GM13977 (cell line): ENCODE results near the gene CENPP.

Source experiments
- DNase-seq: peaks from one replicate; pipeline ENCODE4 v3.0.0; 2012; ENCODE audit warnings: low spot score
- in situ Hi-C: fragments of 300-500 bp; cut with MboI; formaldehyde crosslinking; loops from one replicate; pipeline ENCODE4 v1.12.0; 2022; ENCODE audit warnings: low sequenced_read_pairs, low pct_unique_long_range_greater_than_20kb, mixed read lengths, inconsistent platforms; ENCODE audit not compliant: unreplicated experiment
- TF ChIP-seq, protein P1 (sequence below): IDR thresholded peaks from 2 replicates; pipeline ENCODE4 v1.5.1; 2012; ENCODE audit warnings: mild to moderate bottlenecking, control low read depth; ENCODE audit not compliant: insufficient read depth; ENCODE audit errors: extremely low read depth, missing control alignments

Gene CENPP

DNA sequence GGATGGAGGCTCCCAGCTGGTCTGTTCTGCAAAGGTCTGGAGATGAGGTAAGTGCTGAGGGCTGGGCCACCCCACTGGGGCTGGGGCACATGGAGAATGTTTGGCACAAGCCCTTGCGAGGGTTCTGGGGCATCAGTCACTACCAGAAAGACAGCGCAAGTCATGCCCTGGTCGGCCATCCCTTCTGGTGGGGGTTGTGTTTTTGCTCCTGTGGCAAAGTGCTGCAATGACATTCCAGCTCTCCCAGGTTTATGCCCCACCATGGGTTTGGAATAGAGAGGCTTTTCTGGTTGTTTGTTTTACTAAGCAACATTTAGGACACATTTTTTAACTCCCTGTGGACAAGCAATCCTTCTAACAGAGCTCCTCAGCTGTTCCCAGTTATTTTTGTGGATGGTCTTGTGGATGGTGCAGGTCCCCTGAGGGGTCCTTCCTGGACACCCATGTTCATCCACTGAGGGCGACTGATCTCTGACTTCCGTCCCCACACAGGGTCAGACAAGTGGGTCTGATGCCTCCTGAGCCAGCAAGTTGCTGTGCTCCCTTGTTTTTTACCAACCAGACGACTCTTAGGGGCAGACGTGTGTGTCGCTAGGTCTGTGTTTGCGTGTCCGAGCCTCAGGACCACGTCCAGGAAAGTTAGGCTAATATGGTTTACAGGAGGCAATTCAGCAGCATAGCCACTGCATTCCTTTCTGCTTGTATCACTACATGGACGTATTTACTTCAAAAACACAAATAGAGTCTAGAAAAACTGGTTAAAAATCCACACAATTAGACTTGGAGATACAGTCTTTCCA is 274.9 kb downstream of the CENPP start:
- TF ChIP-seq, protein P1, sequence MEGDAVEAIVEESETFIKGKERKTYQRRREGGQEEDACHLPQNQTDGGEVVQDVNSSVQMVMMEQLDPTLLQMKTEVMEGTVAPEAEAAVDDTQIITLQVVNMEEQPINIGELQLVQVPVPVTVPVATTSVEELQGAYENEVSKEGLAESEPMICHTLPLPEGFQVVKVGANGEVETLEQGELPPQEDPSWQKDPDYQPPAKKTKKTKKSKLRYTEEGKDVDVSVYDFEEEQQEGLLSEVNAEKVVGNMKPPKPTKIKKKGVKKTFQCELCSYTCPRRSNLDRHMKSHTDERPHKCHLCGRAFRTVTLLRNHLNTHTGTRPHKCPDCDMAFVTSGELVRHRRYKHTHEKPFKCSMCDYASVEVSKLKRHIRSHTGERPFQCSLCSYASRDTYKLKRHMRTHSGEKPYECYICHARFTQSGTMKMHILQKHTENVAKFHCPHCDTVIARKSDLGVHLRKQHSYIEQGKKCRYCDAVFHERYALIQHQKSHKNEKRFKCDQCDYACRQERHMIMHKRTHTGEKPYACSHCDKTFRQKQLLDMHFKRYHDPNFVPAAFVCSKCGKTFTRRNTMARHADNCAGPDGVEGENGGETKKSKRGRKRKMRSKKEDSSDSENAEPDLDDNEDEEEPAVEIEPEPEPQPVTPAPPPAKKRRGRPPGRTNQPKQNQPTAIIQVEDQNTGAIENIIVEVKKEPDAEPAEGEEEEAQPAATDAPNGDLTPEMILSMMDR = no peak
- no peak for DNase-seq
- in situ Hi-C loops = no loop called here

DNA sequence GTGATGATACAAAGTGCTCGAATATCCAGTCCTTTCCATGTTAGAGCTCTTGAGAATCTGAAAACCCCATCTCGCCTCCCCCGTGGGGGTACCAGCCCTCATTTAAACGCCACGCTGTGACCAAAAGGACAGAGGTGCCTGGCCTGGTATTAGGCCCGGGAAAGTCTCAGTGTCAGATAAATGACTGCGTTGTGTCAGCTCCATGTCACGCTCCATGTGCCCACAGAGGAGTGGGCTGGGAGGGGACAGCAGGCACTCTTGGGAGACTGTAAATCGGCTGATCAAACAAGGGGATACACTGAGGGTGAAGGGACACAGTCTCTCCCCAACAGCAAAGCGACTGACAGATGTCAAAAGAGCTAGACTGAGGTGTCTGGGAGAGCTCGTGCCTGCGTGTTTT is 275.7 kb downstream of the CENPP start:
- TF ChIP-seq, protein P1 = no peak
- in situ Hi-C loops = no loop called here

DNA sequence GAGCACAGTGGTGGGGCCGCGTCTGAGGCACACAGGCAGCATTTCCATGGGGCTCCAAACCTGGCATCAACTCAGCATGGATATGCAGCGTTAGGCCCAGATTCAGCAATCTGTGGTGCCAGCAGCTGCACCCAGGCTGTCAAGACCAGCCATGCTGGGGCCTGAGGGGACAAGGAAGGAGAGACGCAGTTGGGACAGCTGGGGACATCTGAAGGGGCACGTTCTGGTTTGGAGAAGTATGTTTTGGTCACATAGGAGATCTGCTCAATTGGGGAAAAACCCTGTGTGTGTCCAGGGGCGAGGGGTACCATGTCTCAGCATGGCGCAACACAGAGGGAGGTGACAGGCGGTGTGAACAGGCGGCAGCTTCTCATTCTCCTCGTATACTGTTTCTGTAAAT is 276.7 kb downstream of the CENPP start:
- TF ChIP-seq, protein P1 = no peak
- no peak for DNase-seq
- in situ Hi-C loops = no loop called here

More for the DNA sequence above, 275.7 kb downstream of the CENPP start:
- no peak for DNase-seq

DNA sequence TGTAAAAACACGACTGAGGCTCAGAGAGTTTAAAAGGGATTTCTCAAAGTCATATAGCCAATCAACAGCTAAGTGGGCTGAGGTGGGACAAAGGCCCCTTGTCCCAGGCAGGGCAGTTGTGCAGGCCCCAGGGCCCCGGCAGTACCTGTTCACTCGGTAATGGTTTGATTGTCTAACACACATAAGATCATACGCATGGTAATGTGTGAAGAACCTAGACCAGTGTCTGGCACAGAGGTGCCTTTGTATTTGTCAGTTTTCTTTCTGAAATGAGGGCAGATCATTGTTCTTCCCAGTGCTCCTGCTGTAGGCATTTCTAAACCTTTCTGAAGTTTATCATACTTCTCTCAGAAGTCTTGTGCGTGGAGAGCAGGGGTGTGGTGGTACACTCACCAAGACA is 277.3 kb downstream of the CENPP start:
- no peak for DNase-seq
- TF ChIP-seq, protein P1 = no peak
- in situ Hi-C loops = no loop called here

DNA sequence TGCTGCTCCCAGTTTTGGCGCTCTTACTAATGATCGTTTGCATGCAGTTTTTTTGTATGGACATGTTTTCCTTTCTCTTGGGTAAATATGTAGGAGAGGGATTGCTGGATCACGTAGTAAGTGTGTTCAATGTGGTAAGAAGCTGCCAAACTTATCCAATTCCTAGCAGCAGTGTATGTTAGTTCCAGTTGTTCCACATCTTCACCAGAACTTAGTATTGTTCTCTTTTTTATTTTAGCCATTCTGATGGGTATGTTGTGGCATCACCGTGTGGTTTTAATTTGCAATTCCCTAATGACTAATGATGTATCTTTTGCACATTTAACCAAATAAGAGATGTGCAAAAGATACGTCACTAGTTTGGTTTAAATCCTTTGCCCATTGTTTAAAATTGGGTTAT is 278.2 kb downstream of the CENPP start:
- in situ Hi-C loops = no loop called here

DNA sequence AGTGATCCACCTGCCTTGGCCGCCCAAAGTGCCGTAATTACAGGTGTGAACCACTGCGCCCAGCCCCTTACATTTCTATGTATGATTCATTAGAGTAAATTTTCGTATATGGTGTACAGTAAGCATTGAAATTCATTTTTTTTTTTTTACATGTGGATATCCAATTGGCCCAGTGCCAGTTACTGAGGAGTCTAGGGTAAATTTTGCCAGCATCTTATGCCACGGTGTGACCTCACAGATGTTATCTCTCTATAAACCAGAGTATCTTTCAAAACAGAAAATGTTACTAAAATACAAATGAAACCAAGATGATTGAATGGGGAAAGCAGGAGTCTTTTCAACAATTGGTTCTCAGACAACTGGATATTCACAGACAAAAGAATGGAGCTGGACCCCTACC is 279.5 kb downstream of the CENPP start:
- no peak for DNase-seq
- TF ChIP-seq, protein P1 = no peak
- in situ Hi-C loops = no loop called here

More for the DNA sequence above, 278.2 kb downstream of the CENPP start:
- TF ChIP-seq, protein P1 = no peak
- DNase-seq = no peak

DNA sequence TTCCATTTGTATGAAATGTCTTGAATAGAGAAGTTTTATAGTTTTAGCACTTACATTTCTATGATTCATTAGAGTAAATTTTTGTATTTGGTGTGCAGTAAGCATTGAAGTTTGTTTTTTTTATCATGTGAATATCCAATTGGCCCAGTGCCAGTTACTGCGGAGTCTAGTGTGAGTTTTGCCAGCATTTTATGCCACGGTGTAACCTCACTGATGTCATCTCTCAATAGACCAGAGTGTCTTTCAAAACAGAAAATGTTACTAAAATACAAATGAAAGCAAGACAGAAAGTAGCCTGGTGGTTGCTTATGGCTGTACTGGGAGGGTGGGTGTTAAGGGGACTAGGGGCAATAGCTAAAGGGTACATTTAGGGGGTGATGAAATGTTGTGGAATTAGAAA is 281.3 kb downstream of the CENPP start:
- in situ Hi-C loops = no loop called here
- TF ChIP-seq, protein P1 = no peak
- peak; percentile 55 for DNase-seq
